ENCODE measurements around the gene INHBC. TPM values are rescaled to one million over a fixed set of nuclear protein-coding genes. Genes with fewer than 3 reads are reported as not detected.

Gene INHBC
- total and polyA plus RNA-seq, 7 donors = 0.05 to 0.21 (median 0.18) TPM; not detected in 4

DNA sequence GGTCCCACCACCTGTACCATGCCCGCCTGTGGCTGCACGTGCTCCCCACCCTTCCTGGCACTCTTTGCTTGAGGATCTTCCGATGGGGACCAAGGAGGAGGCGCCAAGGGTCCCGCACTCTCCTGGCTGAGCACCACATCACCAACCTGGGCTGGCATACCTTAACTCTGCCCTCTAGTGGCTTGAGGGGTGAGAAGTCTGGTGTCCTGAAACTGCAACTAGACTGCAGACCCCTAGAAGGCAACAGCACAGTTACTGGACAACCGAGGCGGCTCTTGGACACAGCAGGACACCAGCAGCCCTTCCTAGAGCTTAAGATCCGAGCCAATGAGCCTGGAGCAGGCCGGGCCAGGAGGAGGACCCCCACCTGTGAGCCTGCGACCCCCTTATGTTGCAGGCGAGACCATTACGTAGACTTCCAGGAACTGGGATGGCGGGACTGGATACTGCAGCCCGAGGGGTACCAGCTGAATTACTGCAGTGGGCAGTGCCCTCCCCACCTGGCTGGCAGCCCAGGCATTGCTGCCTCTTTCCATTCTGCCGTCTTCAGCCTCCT is 21.6 kb downstream of the INHBC start:
- Histone ChIP-seq H3K9me3 (no peaks in the 10 kb centered on the region), H3K27me3 (ENCODE audit: insufficient read depth in 3 of 3, low read length in 2 of 3) (peaks cover 0 to 6% (median 4%) of the 10 kb centered on the region in 3 donors), H3K4me3 (peak overlapping the region; percentile 34), H3K36me3 (ENCODE audit: insufficient read depth in 1 of 2, low read depth in 1 of 2) (no peaks in the 10 kb centered on the region), H3K27ac (no peak overlapping the region), H3K4me1 (peaks cover 40% of the 10 kb centered on the region)
- intact Hi-C loops (cut with DNase I) = loop anchor here in 1 of 2 donors (5.0 kb wide), 1 partner anchor 194 kb away; no protein-coding TSS in a partner anchor
- 34 to 35% (median 35%) methylated on average over 15 of the region's 15 CpGs for WGBS, 3 donors
- ATAC-seq (no peak), DNase-seq (no peak)
- TF ChIP-seq, protein P1, sequence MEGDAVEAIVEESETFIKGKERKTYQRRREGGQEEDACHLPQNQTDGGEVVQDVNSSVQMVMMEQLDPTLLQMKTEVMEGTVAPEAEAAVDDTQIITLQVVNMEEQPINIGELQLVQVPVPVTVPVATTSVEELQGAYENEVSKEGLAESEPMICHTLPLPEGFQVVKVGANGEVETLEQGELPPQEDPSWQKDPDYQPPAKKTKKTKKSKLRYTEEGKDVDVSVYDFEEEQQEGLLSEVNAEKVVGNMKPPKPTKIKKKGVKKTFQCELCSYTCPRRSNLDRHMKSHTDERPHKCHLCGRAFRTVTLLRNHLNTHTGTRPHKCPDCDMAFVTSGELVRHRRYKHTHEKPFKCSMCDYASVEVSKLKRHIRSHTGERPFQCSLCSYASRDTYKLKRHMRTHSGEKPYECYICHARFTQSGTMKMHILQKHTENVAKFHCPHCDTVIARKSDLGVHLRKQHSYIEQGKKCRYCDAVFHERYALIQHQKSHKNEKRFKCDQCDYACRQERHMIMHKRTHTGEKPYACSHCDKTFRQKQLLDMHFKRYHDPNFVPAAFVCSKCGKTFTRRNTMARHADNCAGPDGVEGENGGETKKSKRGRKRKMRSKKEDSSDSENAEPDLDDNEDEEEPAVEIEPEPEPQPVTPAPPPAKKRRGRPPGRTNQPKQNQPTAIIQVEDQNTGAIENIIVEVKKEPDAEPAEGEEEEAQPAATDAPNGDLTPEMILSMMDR (IDR thresholded peaks at IDR 0.05) = peak; percentile 45

DNA sequence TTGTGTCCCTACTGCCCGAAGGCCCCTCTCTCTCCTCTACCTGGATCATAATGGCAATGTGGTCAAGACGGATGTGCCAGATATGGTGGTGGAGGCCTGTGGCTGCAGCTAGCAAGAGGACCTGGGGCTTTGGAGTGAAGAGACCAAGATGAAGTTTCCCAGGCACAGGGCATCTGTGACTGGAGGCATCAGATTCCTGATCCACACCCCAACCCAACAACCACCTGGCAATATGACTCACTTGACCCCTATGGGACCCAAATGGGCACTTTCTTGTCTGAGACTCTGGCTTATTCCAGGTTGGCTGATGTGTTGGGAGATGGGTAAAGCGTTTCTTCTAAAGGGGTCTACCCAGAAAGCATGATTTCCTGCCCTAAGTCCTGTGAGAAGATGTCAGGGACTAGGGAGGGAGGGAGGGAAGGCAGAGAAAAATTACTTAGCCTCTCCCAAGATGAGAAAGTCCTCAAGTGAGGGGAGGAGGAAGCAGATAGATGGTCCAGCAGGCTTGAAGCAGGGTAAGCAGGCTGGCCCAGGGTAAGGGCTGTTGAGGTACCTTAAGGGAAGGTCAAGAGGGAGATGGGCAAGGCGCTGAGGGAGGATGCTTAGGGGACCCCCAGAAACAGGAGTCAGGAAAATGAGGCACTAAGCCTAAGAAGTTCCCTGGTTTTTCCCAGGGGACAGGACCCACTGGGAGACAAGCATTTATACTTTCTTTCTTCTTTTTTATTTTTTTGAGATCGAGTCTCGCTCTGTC is 22.3 kb downstream of the INHBC start:
- ATAC-seq (no peak), DNase-seq (no peak)
- TF ChIP-seq, protein P1 (IDR thresholded peaks at IDR 0.05) = no peak
- peaks cover 0 to 8% (median 6%) of the 10 kb centered on the region in 3 donors for H3K27me3 ChIP-seq (ENCODE audit: insufficient read depth in 3 of 3, low read length in 2 of 3)
- peak overlapping the region; percentile 34 for H3K4me3 ChIP-seq
- intact Hi-C loops (cut with DNase I) = loop anchor here in 1 of 2 donors (5.0 kb wide), 1 partner anchor 195 kb away; no protein-coding TSS in a partner anchor
- no peak overlapping the region for H3K27ac ChIP-seq
- no peaks in the 10 kb centered on the region for H3K9me3 ChIP-seq
- H3K4me1 ChIP-seq = peaks cover 42% of the 10 kb centered on the region
- WGBS, 3 donors = 80 to 88% (median 82%) methylated on average over 6 of the region's 6 CpGs
- no peaks in the 10 kb centered on the region for H3K36me3 ChIP-seq (ENCODE audit: insufficient read depth in 1 of 2, low read depth in 1 of 2)

DNA sequence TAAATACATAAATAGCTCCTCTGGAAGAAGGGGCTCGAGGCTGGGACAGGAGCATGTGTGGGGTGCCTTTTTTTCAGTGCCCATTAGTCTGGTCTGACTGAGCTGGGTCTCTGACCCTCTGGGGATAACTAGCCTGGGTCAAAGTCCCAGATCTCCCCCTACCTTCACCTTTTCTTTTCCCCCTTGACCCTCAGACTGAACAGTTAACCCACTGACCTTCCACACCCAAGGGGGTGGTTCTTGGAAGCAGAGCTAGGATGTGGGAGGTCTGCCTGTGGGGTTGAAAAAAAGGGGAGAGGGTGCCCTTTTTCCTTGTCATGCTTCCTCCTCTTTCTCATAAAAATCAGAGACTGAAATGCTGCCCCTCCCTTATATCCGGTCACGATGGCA is 24.1 kb downstream of the INHBC start:
- Histone ChIP-seq H3K4me3 (peak overlapping the region; percentile 77), H3K36me3 (ENCODE audit: insufficient read depth in 1 of 2, low read depth in 1 of 2) (no peaks in the 10 kb centered on the region), H3K27ac (peak overlapping the region; percentile 61), H3K27me3 (ENCODE audit: insufficient read depth in 3 of 3, low read length in 2 of 3) (peaks cover 0 to 8% (median 6%) of the 10 kb centered on the region in 3 donors), H3K4me1 (peaks cover 38% of the 10 kb centered on the region), H3K9me3 (no peaks in the 10 kb centered on the region)
- ATAC-seq = no peak
- intact Hi-C loops (cut with DNase I) = loop anchor here in 1 of 2 donors (2.0 to 5.0 kb wide), 2 partner anchors 150 to 196 kb away; no protein-coding TSS in a partner anchor
- TF ChIP-seq, protein P1 (IDR thresholded peaks at IDR 0.05) = no peak
- 36 to 57% (median 38%) methylated on average over 3 of the region's 3 CpGs for WGBS, 3 donors
- no peak for DNase-seq

DNA sequence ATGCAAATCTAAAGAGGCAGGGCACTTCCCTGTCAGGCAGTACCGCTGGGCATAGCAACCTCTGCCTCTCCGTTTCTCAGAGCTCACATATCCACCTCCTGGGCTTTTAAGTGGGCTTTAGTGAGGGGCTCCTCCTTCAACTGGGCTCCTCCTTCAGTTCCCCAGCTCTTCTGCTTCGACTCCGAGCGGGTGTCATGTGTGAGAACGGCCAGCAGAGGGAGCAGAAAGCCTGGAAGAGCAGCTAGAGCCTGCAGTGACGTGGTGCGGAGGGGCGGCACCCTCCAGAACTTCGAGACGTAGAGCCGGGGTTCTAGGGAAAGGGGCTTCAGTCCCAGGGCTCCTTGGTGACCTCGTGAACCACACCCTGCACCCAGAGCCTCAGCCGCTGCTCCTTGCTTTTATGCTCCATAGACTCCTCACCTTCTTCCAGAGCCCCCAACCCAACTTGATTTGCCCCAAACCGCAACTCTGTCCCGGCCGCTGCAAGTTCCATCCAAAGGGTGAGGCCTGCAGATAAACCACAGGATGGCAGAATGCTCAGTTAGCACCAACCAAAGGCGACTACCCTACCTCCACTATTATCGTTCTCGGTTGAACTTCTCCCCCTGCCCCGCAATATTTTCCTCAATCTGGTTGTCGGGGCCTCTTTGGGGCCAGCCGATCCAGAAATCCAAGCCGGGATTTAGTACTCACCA is 24.6 kb downstream of the INHBC start:
- 0 to 1% (median 0%) methylated on average over 24 of the region's 24 CpGs for WGBS, 3 donors
- no peaks in the 10 kb centered on the region for H3K9me3 ChIP-seq
- peak overlapping the region; percentile 77 for H3K4me3 ChIP-seq
- H3K27ac ChIP-seq = peak overlapping the region; percentile 61
- H3K27me3 ChIP-seq (ENCODE audit: insufficient read depth in 3 of 3, low read length in 2 of 3) = peaks cover 0 to 8% (median 6%) of the 10 kb centered on the region in 3 donors
- intact Hi-C loops (cut with DNase I) = loop anchor here in 1 of 2 donors (2.0 to 5.0 kb wide), 2 partner anchors 150 to 197 kb away; no protein-coding TSS in a partner anchor
- TF ChIP-seq, protein P1 (IDR thresholded peaks at IDR 0.05) = peak; percentile 89
- peaks cover 38% of the 10 kb centered on the region for H3K4me1 ChIP-seq
- peak; percentile 94 to 96 for DNase-seq
- H3K36me3 ChIP-seq (ENCODE audit: insufficient read depth in 1 of 2, low read depth in 1 of 2) = no peaks in the 10 kb centered on the region
- ATAC-seq = peak; percentile 63 to 80 (median 72)
